ENCODE measurements around the gene TMEM203. TPM values are rescaled to one million over a fixed set of nuclear protein-coding genes. Genes with fewer than 3 reads are reported as not detected.

Gene TMEM203
- total RNA-seq, 1 donor from 2014 or later, result 33.0 TPM

DNA sequence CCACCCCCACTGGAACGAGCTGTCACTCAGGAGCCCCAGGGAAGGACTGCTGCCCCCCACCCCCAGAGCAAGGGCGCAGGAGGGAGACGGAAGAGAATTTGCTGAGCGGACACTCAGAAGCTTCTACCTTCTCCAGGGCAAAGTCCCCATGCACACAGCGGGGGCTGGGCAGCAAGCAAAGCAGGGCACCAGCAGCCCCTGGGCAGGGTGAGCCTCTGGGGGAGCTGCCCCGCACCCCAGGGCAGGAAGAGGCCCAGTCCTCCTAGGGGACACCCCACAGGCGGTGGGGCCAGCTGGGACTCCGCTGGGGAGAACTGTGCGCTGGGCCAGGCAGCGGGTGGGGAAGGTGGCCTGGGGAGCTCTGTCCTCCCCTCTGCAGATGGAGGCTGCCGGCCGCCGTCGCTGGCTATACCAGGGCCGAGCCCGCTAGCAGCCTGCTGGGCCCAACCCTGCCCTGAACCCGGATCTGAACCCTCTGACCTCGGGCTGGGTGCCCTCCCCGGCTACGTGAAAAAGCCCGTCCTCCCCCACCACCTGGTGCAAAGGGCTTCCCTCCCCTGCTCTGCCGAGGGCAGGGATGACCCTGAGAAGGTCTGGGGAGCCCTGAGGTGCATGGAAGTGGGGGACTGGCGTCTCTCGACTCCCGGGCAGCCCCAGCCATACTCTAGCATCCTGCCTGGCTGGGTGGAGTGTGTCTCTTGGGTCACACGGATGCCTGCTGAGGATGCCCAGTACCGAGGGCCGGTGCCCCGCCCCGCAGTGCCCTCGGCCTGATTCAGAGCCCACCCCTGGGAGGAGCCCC, 24.7 kb upstream of the TMEM203 start:
- no peaks in the 10 kb centered on the region for H3K9me3 Mint-ChIP-seq
- no peak for TF ChIP-seq CTCF (IDR thresholded peaks at IDR 0.05; ENCODE audit: unreplicated experiment)
- no peaks in the 10 kb centered on the region for H3K36me3 Mint-ChIP-seq
- DNase-seq (ENCODE audit: low spot score in 2 of 2, unreplicated experiment in 2 of 2), result no peak
- peaks cover 7% of the 10 kb centered on the region for H3K4me1 Mint-ChIP-seq
- no peak overlapping the region for H3K4me3 Mint-ChIP-seq
- H3K27ac Mint-ChIP-seq, result no peak overlapping the region
- H3K27me3 Mint-ChIP-seq (ENCODE audit: low read depth), result peaks cover 3% of the 10 kb centered on the region

DNA sequence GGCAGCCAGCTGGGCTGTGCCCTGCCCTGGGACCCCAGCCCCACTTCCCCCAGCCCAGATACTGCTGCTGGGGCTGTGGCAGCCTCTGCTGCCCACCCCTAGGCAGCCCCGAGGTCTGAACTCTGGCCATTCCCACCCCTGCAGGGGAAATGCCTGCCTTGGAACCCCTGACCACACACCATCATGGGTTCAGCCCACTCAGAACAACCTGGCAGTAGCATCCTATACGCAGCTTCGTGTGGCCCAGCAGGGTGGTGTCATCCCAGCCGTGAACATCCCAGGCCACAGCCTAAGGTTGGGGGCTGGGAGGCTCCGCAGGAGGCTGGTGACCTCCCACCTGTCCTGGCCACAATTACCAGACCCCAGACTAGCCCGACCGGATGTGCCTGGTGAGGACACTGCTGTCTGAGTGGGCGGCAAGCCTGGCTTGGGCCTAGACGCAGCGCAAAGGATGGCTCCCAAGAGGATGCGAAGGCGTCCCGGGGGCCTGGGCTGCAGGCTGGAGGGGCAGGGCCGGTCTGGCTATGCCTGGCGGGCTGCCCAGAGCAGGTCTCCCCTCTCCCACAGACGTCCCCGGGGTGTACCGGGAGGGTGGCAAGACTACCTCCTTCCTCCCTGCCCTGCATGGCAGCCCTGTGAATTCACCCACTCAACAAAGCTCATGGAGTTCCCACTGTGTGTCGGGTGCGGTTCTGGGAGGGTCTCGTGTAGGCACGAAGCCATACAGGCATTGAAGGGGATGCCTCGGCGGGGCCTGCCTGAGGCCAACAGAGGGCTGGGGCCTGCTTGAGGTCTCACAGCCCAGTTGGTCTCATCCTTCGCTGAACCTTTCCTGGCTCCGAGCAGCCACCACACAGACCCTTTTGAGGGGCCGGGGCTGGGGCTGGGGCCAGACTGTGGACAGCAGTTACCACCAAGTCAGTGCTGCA, 23.8 kb upstream of the TMEM203 start:
- TF ChIP-seq CTCF (IDR thresholded peaks at IDR 0.05; ENCODE audit: unreplicated experiment), result no peak
- H3K27ac Mint-ChIP-seq, result no peak overlapping the region
- DNase-seq (ENCODE audit: low spot score in 2 of 2, unreplicated experiment in 2 of 2), result no peak
- no peaks in the 10 kb centered on the region for H3K9me3 Mint-ChIP-seq
- no peak overlapping the region for H3K4me3 Mint-ChIP-seq
- H3K4me1 Mint-ChIP-seq, result peaks cover 7% of the 10 kb centered on the region
- peaks cover 3% of the 10 kb centered on the region for H3K27me3 Mint-ChIP-seq (ENCODE audit: low read depth)
- no peaks in the 10 kb centered on the region for H3K36me3 Mint-ChIP-seq

DNA sequence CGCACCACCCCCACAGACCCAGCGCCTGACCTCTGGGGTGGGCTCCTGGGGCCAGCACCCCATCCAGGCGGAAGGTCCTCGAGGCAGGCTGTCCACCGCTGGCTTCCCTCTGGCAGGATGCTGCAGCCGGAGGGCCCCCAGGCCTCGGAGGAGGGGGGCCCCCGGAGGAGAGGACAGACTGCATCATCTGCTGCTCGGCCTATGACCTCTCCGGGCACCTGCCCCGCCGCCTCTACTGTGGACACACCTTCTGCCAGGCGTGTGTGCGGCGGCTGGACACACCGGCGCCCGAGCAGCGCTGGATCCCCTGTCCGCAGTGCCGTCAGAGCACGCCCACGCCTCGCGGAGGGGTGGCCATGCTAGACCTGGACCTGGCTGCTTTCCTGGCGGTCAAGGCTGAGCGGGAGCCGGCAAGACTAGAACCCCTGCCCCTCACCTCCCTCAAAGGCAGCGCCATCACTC, 23.1 kb upstream of the TMEM203 start:
- H3K36me3 Mint-ChIP-seq, result no peaks in the 10 kb centered on the region
- H3K4me1 Mint-ChIP-seq, result peaks cover 7% of the 10 kb centered on the region
- TF ChIP-seq CTCF (IDR thresholded peaks at IDR 0.05; ENCODE audit: unreplicated experiment), result no peak
- DNase-seq (ENCODE audit: low spot score in 2 of 2, unreplicated experiment in 2 of 2), result no peak
- no peaks in the 10 kb centered on the region for H3K9me3 Mint-ChIP-seq
- no peak overlapping the region for H3K4me3 Mint-ChIP-seq
- H3K27ac Mint-ChIP-seq, result no peak overlapping the region
- H3K27me3 Mint-ChIP-seq (ENCODE audit: low read depth), result peaks cover 3% of the 10 kb centered on the region

- peaks cover 8% of the 10 kb centered on the region for H3K4me1 Mint-ChIP-seq
- no peaks in the 10 kb centered on the region for H3K9me3 Mint-ChIP-seq
- H3K27ac Mint-ChIP-seq, result peak overlapping the region; percentile 90
- H3K4me3 Mint-ChIP-seq, result no peak overlapping the region
- H3K36me3 Mint-ChIP-seq, result no peaks in the 10 kb centered on the region
- TF ChIP-seq CTCF (IDR thresholded peaks at IDR 0.05; ENCODE audit: unreplicated experiment), result no peak
- DNase-seq (ENCODE audit: low spot score in 2 of 2, unreplicated experiment in 2 of 2), result no peak
- peaks cover 3% of the 10 kb centered on the region for H3K27me3 Mint-ChIP-seq (ENCODE audit: low read depth)
Measured at GRCh38 chr9:137227853-137228505, 22.5 kb upstream of the TMEM203 start.

DNA sequence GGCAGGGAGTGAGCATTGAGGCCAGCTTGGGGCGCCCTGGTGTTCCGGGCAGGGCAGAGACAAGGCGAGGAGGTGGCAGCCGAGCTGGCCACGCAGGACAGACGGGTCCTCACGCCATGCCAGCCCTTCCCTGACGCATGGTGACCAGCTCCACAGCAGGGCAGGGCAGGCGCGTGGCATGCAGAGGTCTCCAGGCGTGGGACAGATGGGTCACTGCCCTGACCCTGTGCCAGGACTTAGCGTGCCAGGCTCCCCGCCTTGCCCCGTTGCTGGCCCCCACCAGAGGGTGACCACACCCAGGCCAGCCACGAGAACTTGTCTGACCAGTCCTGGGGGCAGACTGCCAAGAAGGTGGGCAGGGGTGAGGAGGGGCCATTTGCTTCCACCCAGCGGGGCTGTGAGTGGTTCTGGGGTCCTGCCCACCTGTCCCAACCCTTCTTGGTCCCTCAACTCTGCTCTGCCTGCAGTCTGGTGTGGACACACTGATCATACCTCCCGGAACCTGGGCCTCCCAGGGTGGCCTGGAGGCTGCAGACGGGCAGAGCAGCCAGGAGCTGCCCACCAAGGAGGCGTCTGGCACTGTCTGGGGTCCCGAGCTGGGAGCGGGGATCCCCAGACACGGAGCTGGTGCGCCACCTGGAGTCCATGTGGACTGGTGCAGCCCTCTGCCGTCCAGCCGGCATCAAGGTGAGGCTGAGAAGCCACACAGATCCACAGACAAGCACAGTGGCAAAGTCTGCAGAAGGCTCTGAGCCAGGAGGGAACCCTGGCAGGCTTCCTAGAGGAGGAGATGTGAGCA, 21.8 kb upstream of the TMEM203 start, which contains the start of gene RNF224:
Gene RNF224 (plus strand): TSS at position 449 of the 799 bp plus-strand sequence. CDS start 834 bp downstream, outside the sequence.
- peak; percentile 87 for TF ChIP-seq CTCF (IDR thresholded peaks at IDR 0.05; ENCODE audit: unreplicated experiment)
- peak within 1 kb of the TSS; percentile 33 for H3K4me3 Mint-ChIP-seq
- peaks cover 4% of the 10 kb centered on the region for H3K27me3 Mint-ChIP-seq (ENCODE audit: low read depth)
- peaks cover 9% of the 10 kb centered on the region for H3K4me1 Mint-ChIP-seq
- peak within 1 kb of the TSS; percentile 90 for H3K27ac Mint-ChIP-seq
- no peaks in the 10 kb centered on the region for H3K36me3 Mint-ChIP-seq
- DNase-seq (ENCODE audit: low spot score in 2 of 2, unreplicated experiment in 2 of 2), result peak; percentile 69 to 87
- no peaks in the 10 kb centered on the region for H3K9me3 Mint-ChIP-seq
